MG63 (cell line): ENCODE data around the gene CFAP97. TPM values are rescaled to one million over a fixed set of nuclear protein-coding genes. Genes with fewer than 3 reads are reported as not detected.

Experiments used
- DNase-seq: peaks from one replicate; pipeline ENCODE4 v3.0.0-alpha.2; 2020
- H3K27me3 ChIP-seq: fragments of 250-450 bp; sonication (Bioruptor Pico); 2 replicates; pipeline ENCODE4 v1.5.1; 2020; ENCODE audit warnings: mild to moderate bottlenecking, moderate library complexity
- H3K36me3 ChIP-seq: fragments of 250-450 bp; sonication (Bioruptor Pico); 2 replicates; pipeline ENCODE4 v1.5.1; 2020; ENCODE audit warnings: mild to moderate bottlenecking, moderate library complexity
- H3K4me3 ChIP-seq: fragments of 250-450 bp; sonication (Bioruptor Pico); 2 replicates; pipeline ENCODE4 v1.5.1; 2020; ENCODE audit warnings: mild to moderate bottlenecking, moderate library complexity
- H3K9me3 ChIP-seq: fragments of 250-450 bp; sonication (Bioruptor Pico); 2 replicates; pipeline ENCODE4 v1.5.1; 2020; ENCODE audit warnings: mild to moderate bottlenecking, moderate library complexity
- total RNA-seq: library from RNA; depleted of rRNA; stranded (reverse); fragments of >200 nt; shearing (Covaris generic); gene quantifications from 2 replicates; pipeline ENCODE4 v1.2.3, GENCODE V29; 2014; ENCODE audit warnings: low replicate concordance

The CFAP97 gene
- total RNA-seq, 1 experiment from 2014 or later: 15.0 TPM

- no peaks in the 10 kb centered on the region for H3K9me3 ChIP-seq
- no peaks in the 10 kb centered on the region for H3K27me3 ChIP-seq
- H3K36me3 ChIP-seq: no peaks in the 10 kb centered on the region
- no peak for DNase-seq
- no peak overlapping the region for H3K4me3 ChIP-seq
These were observed 25.4 kb upstream of the CFAP97 start for GRCh38 chr4:185229021-185229818.

GRCh38 chr4:185227713-185228278 lies 24.0 kb upstream of the CFAP97 start:
- no peaks in the 10 kb centered on the region for H3K27me3 ChIP-seq
- H3K9me3 ChIP-seq: no peaks in the 10 kb centered on the region
- DNase-seq: no peak
- no peak overlapping the region for H3K4me3 ChIP-seq
- H3K36me3 ChIP-seq: no peaks in the 10 kb centered on the region

GRCh38 chr4:185227131-185227551 lies 23.3 kb upstream of the CFAP97 start:
- H3K9me3 ChIP-seq: no peaks in the 10 kb centered on the region
- no peak for DNase-seq
- H3K4me3 ChIP-seq: no peak overlapping the region
- no peaks in the 10 kb centered on the region for H3K27me3 ChIP-seq
- H3K36me3 ChIP-seq: no peaks in the 10 kb centered on the region

- Histone ChIP-seq H3K27me3 (no peaks in the 10 kb centered on the region), H3K36me3 (no peaks in the 10 kb centered on the region)
- no peak for DNase-seq
These were observed 22.1 kb upstream of the CFAP97 start for GRCh38 chr4:185225940-185226339.

GRCh38 chr4:185224597-185224996 lies 20.8 kb upstream of the CFAP97 start:
- DNase-seq: no peak
- no peaks in the 10 kb centered on the region for H3K9me3 ChIP-seq

More at GRCh38 chr4:185225940-185226339, 22.1 kb upstream of the CFAP97 start:
- no peak overlapping the region for H3K4me3 ChIP-seq
- no peaks in the 10 kb centered on the region for H3K9me3 ChIP-seq

GRCh38 chr4:185222598-185222997 lies 18.8 kb upstream of the CFAP97 start:
- DNase-seq: no peak
- Histone ChIP-seq H3K27me3 (no peaks in the 10 kb centered on the region), H3K4me3 (no peak overlapping the region), H3K36me3 (no peaks in the 10 kb centered on the region), H3K9me3 (no peaks in the 10 kb centered on the region)

More at GRCh38 chr4:185224597-185224996, 20.8 kb upstream of the CFAP97 start:
- Histone ChIP-seq H3K4me3 (no peak overlapping the region), H3K27me3 (no peaks in the 10 kb centered on the region), H3K36me3 (no peaks in the 10 kb centered on the region)

GRCh38 chr4:185221912-185222311 lies 18.1 kb upstream of the CFAP97 start:
- no peaks in the 10 kb centered on the region for H3K36me3 ChIP-seq
- H3K27me3 ChIP-seq: no peaks in the 10 kb centered on the region
- no peak overlapping the region for H3K4me3 ChIP-seq
- no peak for DNase-seq
- no peaks in the 10 kb centered on the region for H3K9me3 ChIP-seq

GRCh38 chr4:185221491-185221890 lies 17.7 kb upstream of the CFAP97 start:
- H3K4me3 ChIP-seq: no peak overlapping the region
- H3K9me3 ChIP-seq: no peaks in the 10 kb centered on the region
- DNase-seq: no peak
- H3K27me3 ChIP-seq: no peaks in the 10 kb centered on the region
- no peaks in the 10 kb centered on the region for H3K36me3 ChIP-seq

GRCh38 chr4:185219551-185220344 lies 15.9 kb upstream of the CFAP97 start:
- H3K36me3 ChIP-seq: no peaks in the 10 kb centered on the region
- DNase-seq: peak; percentile 49

GRCh38 chr4:185218312-185218711 lies 14.5 kb upstream of the CFAP97 start:
- H3K4me3 ChIP-seq: no peak overlapping the region
- DNase-seq: no peak
- H3K36me3 ChIP-seq: no peaks in the 10 kb centered on the region
- no peaks in the 10 kb centered on the region for H3K9me3 ChIP-seq
- H3K27me3 ChIP-seq: no peaks in the 10 kb centered on the region

More at GRCh38 chr4:185219551-185220344, 15.9 kb upstream of the CFAP97 start:
- Histone ChIP-seq H3K9me3 (no peaks in the 10 kb centered on the region), H3K27me3 (no peaks in the 10 kb centered on the region), H3K4me3 (no peak overlapping the region)

- Histone ChIP-seq H3K4me3 (no peak overlapping the region), H3K36me3 (no peaks in the 10 kb centered on the region), H3K27me3 (no peaks in the 10 kb centered on the region), H3K9me3 (no peaks in the 10 kb centered on the region)
- no peak for DNase-seq
These were observed 13.7 kb upstream of the CFAP97 start for GRCh38 chr4:185217408-185217975.

- DNase-seq: no peak
- H3K4me3 ChIP-seq: no peak overlapping the region
These were observed 11.5 kb upstream of the CFAP97 start for GRCh38 chr4:185215261-185215660.

GRCh38 chr4:185213877-185214276 lies 10.1 kb upstream of the CFAP97 start:
- Histone ChIP-seq H3K9me3 (no peaks in the 10 kb centered on the region), H3K36me3 (no peaks in the 10 kb centered on the region), H3K27me3 (no peaks in the 10 kb centered on the region), H3K4me3 (no peak overlapping the region)
- no peak for DNase-seq

More at GRCh38 chr4:185215261-185215660, 11.5 kb upstream of the CFAP97 start:
- H3K36me3 ChIP-seq: no peaks in the 10 kb centered on the region
- no peaks in the 10 kb centered on the region for H3K27me3 ChIP-seq
- H3K9me3 ChIP-seq: no peaks in the 10 kb centered on the region

GRCh38 chr4:185212581-185212980 lies 8.8 kb upstream of the CFAP97 start:
- no peaks in the 10 kb centered on the region for H3K36me3 ChIP-seq
- DNase-seq: no peak
- no peaks in the 10 kb centered on the region for H3K27me3 ChIP-seq
- no peak overlapping the region for H3K4me3 ChIP-seq
- no peaks in the 10 kb centered on the region for H3K9me3 ChIP-seq

- no peak for DNase-seq
- Histone ChIP-seq H3K9me3 (no peaks in the 10 kb centered on the region), H3K36me3 (no peaks in the 10 kb centered on the region), H3K4me3 (no peak overlapping the region), H3K27me3 (no peaks in the 10 kb centered on the region)
These were observed 7.8 kb upstream of the CFAP97 start for GRCh38 chr4:185211641-185212040.

- no peak for DNase-seq
- Histone ChIP-seq H3K9me3 (no peaks in the 10 kb centered on the region), H3K4me3 (peak overlapping the region; percentile 59), H3K36me3 (no peaks in the 10 kb centered on the region), H3K27me3 (no peaks in the 10 kb centered on the region)
These were observed 7.2 kb upstream of the CFAP97 start for GRCh38 chr4:185211035-185211434.
